ENCODE data around the gene CDK5. TPM values are rescaled to one million over a fixed set of nuclear protein-coding genes. Genes with fewer than 3 reads are reported as not detected.
"Not testable (repeated sequence)": the region's sequence is repeated elsewhere in the genome, so short reads cannot be mapped to it uniquely, and the experiment has no call there.

The CDK5 gene
- total RNA-seq, 1 donor from 2014 or later: 9.6 TPM

DNA sequence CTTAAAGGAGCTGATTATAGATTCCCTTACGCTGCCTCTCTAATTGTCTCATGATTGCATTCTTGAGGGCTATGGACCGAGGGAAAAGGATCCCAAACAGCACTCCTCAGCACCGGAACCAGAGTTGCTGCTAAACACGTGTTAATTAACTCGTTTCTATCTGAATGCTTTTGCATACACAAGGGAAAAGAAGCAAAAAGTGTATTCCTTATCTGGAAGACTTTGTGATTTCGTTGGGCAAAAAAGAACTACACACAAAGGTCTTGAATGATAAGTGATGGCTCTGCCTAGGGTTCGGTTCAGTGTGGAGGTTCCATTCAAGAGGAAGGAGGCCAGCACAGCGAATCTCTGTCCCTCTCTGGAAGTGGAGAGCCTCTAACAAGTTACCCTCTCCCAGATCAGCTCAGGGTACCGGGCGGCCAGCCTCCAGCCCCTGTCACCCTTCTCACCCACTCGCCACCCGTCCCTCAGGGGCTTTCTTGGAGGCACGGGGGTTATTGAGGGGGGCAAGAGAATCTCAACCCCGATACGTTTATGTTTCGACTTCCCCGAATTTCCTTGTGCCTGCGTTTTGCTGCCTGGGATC, 1.2 kb upstream of the CDK5 start:
- DNase-seq (ENCODE audit: low spot score) (no peak), ATAC-seq (no peak)

- DNase-seq (ENCODE audit: low spot score) (peak; percentile 99), ATAC-seq (peak; percentile 78)
These were observed 488 bp upstream of the CDK5 start for GRCh38 chr7:151057989-151058780.

GRCh38 chr7:151056666-151057505, 811 bp downstream of the CDK5 start:
- ATAC-seq (no peak), DNase-seq (ENCODE audit: low spot score) (no peak)

- DNase-seq (ENCODE audit: low spot score) (no peak), ATAC-seq (no peak)
These were observed 1.4 kb downstream of the CDK5 start for GRCh38 chr7:151056283-151056665.

DNA sequence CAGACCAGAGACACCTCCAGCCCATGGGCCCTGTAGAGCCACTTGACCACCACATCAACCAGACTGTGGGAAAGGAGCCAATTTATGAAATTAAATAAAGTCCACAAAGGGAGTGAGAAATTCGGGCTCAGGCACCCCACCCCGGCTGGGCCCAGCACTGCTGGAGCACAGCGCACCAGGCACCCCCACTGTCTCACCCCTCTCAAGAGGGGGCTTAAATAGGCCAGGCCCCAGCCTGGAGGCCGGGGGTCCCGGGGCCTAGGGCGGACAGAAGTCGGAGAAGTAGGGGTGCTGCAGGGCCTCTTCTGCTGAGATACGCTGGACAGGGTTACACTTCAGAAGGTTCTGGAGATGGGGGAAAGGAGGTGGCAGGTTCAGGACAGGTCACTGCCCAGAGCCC, 3.9 kb downstream of the CDK5 start:
- DNase-seq (ENCODE audit: low spot score) (no peak), ATAC-seq (no peak)

GRCh38 chr7:151053096-151053495, 4.6 kb downstream of the CDK5 start:
- DNase-seq (ENCODE audit: low spot score) (no peak), ATAC-seq (no peak)

GRCh38 chr7:151051108-151051507, 6.6 kb downstream of the CDK5 start:
- peak; percentile 72 for ATAC-seq
- no peak for DNase-seq (ENCODE audit: low spot score)

DNA sequence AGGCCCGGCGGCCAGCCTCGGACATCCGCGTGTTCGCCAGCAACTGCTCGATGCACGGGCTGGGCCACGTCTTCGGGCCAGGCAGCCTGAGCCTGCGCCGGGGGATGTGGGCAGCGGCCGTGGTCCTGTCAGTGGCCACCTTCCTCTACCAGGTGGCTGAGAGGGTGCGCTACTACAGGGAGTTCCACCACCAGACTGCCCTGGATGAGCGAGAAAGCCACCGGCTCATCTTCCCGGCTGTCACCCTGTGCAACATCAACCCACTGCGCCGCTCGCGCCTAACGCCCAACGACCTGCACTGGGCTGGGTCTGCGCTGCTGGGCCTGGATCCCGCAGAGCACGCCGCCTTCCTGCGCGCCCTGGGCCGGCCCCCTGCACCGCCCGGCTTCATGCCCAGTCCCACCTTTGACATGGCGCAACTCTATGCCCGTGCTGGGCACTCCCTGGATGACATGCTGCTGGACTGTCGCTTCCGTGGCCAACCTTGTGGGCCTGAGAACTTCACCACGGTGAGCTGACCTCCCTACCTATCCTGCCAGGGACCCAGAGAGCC, 8.7 kb downstream of the CDK5 start:
- no peak for ATAC-seq
- no peak for DNase-seq (ENCODE audit: low spot score)

GRCh38 chr7:151047976-151048815, 9.5 kb downstream of the CDK5 start, which contains the start of gene ASIC3:
TSS of gene ASIC3 (plus strand) at chr7:151048531. CDS start at chr7:151048886, 355 bp downstream.
- no peak for ATAC-seq
- DNase-seq (ENCODE audit: low spot score): no peak

DNA sequence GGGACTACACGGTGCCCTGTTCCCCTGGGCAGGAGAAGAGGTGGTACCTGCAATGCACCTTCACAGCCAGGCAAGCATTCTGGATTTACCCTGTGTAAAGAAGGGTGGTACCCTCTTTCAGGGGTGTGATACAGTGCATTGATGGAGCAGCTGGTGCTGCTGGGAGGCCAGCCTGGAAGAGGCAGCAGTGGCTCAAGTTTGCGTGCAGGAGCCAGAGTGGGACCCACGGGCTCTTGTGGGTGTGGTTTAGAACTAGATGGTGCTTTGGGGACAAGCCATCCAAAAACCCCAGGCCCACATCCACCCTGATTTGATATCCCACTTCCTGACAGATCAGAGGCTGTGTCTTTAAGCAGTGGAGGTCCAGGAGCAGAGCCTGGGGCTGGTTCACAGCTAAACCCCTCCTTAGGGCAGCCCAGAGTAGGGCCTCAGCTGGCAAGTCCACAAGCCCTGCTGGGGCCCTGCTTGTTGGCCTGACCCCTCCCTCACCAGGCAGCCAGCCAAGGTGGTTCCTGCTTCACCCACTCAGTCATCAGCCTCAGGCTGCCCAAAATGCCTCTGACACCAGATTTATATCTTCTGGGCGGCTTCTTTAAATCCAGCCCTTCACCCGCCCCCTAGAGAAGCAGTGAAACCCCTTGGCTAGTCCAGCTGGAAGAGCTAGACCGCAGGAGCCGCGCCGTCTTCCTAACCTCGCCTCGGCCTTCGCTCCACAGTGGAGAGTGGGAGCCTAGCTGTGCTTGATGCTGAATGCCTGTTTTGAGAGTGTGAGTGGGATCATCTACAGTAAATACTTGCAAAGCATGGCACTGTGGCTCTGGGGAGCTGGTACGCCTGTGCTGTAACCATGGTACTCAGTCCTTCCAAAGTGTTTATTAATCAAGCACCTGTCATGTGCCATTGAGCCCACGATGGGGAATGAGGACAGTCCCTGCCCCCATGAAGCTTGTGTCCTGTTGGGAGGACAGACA, 10.8 kb downstream of the CDK5 start:
- ATAC-seq: no peak

GRCh38 chr7:151045967-151046366, 11.7 kb downstream of the CDK5 start:
- ATAC-seq (no peak), DNase-seq (ENCODE audit: low spot score) (no peak)

More for the DNA sequence above, 10.8 kb downstream of the CDK5 start:
- no peak for DNase-seq (ENCODE audit: low spot score)

DNA sequence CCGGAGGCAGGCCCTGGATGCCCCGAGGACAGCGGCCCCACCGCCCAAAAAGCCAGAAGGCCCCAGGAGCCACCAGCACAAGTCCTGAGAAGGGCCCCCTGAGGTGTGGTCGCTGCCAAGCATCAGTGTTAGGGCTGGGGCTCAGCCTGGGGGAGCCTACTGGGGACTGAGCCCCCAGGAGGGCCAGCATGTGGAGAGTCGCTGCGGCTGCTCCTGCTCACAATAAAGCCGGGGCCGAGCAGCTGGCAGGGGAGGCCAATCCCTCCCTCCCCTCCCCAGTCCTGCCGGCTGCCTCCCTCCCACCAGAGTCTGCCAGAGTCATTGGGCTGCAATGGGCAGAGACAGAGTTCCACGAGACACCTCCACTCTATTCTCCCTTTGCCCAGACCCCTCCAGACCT, 12.4 kb downstream of the CDK5 start:
- ATAC-seq: no peak

DNA sequence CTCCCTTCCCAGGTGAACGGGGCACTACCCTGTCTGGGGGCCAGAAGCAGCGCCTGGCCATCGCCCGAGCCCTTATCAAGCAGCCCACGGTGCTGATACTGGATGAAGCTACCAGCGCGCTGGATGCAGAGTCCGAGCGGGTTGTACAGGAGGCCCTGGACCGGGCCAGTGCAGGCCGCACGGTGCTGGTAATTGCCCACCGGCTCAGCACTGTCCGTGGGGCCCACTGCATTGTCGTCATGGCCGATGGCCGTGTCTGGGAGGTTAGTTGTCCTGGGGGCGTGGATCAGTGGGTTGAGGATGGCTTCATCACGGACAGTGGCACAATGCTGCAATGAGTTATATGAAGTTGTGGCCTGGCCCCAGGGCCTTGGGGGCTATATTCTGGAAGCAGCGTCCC, 13.7 kb downstream of the CDK5 start:
- DNase-seq (ENCODE audit: low spot score) (no peak), ATAC-seq (no peak)

More for the DNA sequence above, 12.4 kb downstream of the CDK5 start:
- DNase-seq (ENCODE audit: low spot score): no peak

GRCh38 chr7:151043449-151043848, 14.2 kb downstream of the CDK5 start:
- ATAC-seq; DNase-seq (ENCODE audit: low spot score): not testable (repeated sequence)

- no peak for ATAC-seq
- DNase-seq (ENCODE audit: low spot score): no peak
These were observed 16.9 kb downstream of the CDK5 start for GRCh38 chr7:151040616-151041375.

GRCh38 chr7:151039850-151040548, 17.7 kb downstream of the CDK5 start:
- peak; percentile 19 for ATAC-seq
- DNase-seq (ENCODE audit: low spot score): no peak

GRCh38 chr7:151038951-151039849, 18.5 kb downstream of the CDK5 start:
- no peak for DNase-seq (ENCODE audit: low spot score)

More at GRCh38 chr7:151038951-151039849, 18.5 kb downstream of the CDK5 start:
- peak; percentile 56 for ATAC-seq
